ENCODE data around the gene PIP.
"Not testable (repeated sequence)": the region's sequence is repeated elsewhere in the genome, so short reads cannot be mapped to it uniquely, and the experiment has no call there.

Gene PIP

DNA sequence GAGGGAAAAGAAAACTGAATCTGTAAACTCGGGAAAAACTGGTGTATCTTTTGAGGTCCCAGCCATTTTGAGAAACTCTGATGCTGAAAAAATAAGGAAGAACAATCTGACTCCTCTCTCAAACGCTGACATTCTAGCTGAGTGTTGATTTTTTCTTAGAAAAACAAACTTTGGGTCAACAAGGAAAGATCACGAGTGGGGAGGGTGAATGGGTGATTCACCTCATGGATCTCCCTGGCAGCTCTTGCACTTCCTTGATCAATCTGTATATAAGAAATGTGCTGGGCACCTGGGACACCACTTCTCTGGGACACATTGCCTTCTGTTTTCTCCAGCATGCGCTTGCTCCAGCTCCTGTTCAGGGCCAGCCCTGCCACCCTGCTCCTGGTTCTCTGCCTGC lies at the start of gene PIP:
PIP (plus strand) TSS at position 297 of the 400 bp plus-strand sequence; CDS start at position 337, 40 bp downstream.
- DNase-seq: no peak

- no peak for DNase-seq
These were observed 46.8 kb upstream of the PIP start for GRCh38 chr7:143085109-143085508.

GRCh38 chr7:143085610-143086009 lies 46.3 kb upstream of the PIP start:
- not testable (repeated sequence) for DNase-seq

GRCh38 chr7:143088549-143089231 lies 43.2 kb upstream of the PIP start:
- not testable (repeated sequence) for DNase-seq

DNA sequence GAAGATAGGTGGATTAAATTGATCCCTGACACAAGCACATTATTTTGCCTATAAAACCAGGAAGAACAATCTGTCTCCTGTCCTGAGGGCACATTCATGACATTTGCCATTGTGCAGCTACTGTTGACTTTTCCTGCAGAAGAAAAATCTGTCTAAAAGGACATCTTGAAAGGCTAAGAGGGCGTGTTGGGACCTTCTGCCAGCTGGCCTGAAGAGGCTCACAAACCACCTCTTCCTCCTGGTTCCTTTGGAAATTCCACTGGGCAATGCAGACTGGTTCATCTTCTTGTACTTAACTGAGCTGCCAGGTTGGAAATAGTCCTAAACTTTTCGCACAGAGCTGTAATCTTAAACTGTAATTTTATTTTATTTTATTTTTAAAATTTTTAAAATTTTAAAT lies 35.7 kb upstream of the PIP start:
- no peak for DNase-seq

DNA sequence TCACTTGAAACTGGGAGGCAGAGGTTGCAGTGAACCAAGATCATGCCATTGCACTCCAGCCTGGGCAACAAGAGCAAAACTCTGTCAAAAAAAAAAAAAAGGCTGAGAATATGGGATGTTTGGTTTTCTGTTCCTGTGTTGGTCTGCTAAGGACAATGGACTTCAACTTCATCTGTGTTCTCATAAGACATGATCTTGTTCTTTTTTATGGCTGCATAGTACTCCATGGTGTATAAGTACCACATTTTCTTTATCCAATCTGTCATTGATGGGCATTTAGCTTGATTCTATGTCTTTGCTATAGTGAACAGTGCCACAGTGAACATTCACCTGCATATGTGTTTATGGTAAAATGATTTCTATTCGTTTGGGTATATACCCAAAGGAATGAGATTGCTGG lies 32.3 kb upstream of the PIP start:
- not testable (repeated sequence) for DNase-seq

DNA sequence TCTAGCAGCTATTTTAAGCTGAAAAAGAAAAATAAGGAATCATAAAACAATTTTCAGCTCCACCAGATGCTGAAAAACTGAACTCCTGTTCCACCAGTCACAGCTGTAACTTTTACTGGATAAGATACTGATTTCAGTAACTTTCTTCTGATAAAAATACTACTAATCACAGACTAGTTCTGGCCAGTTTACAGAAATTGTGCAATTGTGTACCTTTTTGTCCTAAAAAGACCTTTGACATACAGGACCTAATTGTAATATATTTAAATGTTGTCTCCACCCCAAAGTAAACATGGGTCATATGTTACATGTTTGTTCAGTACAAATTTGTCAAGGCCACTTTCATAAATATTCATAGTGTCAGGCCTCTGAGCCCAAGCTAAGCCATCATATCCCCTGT lies 27.1 kb upstream of the PIP start:
- no peak for DNase-seq

GRCh38 chr7:143108019-143108418 lies 23.9 kb upstream of the PIP start:
- not testable (repeated sequence) for DNase-seq

DNA sequence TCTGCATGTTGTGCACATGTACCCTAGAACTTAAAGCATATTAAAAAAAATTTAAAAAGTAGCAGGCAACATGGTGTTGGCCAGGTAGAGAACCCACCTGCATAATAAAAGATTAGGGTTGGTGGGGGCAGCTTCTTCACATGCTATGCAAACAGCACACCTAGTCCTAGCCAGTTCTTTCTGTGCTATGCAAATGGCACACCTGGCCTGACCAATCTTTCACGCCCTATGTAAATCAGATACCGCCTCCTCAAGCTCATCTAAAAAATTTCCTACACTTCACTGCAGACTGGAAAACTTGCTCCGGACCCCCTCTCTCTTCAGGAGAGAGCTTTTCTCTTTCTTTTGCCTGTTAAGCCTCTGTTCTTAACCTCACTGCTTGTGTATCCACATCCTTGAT lies 14.5 kb upstream of the PIP start:
- no peak for DNase-seq

DNA sequence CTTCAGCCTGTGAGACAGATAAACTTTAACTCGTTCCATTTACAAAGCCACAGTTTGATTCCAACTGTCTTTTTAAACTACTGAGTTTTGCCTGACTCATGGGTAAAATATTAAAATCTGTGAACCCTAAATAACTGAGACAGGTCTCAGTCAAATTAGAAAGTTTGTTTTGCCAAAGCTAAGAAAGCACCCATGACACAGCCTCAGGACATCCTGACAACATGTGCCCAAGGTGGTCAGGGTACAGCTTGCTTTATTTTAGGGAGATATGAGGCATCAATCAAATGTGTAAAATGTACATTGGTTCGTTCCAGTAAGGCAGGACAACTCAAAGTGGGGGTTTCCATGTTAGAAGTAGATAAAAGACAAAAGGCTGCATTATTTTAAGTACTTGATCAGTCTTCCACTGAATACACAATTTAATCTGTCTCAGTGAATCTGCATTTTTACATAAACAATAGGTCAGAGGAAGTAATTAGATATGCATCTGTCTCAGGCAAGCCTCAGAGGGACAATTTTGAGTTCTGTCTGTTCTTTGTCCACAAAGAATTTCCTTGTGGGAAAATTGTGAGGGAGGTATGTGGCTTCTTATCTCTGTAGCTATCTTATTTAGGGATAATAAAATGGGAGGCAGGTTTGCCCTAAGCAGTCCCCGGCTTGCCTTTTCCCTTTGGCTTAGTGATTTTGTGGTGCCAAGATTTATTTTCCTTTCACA lies 11.0 kb upstream of the PIP start:
- no peak for DNase-seq

DNA sequence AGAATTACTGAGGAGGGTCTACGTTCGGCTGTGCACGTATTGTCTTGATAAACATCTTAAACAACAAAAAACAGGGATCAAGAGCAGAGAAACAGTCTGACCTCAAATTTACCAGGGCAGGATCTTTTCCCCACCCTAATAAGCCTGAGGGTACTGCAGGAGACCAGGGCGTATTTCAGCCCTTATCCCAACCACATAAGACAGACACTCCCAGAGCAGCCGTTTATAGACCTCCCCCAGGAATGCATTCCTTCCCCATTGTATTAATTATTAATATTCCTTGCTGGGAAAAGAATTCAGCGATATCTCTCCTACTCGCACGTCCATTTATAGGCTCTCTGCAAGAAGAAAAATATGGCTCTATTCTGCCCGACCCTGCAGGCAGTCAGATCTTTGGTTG lies 8.6 kb upstream of the PIP start:
- not testable (repeated sequence) for DNase-seq

- no peak for DNase-seq
These were observed 5.7 kb upstream of the PIP start for GRCh38 chr7:143126146-143126545.

GRCh38 chr7:143129051-143129450 lies 2.8 kb upstream of the PIP start:
- DNase-seq: no peak

GRCh38 chr7:143129477-143129876 lies 2.4 kb upstream of the PIP start:
- DNase-seq: no peak

GRCh38 chr7:143130541-143130940 lies 1.3 kb upstream of the PIP start:
- DNase-seq: no peak

DNA sequence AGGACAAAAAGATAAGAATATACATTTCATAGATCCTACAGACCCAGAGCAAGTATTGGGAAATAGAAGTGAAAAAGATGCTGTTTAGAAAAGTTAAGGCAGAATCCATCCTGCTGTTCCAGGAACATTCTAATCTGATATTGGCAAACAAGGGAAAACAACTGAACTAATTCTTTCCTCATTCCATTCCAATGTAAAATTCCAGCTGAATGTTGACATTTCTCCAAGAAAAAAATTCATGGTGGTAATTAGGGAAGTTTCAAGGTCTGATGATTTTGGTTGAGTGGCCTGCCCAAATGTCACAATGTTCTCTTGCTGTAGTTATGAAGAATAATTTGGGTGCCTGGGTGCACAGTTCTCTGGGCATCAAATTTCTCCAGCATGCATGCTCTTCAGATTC lies 15.2 kb downstream of the PIP start:
- DNase-seq: no peak

GRCh38 chr7:143148050-143148449 lies 16.2 kb downstream of the PIP start:
- no peak for DNase-seq

DNA sequence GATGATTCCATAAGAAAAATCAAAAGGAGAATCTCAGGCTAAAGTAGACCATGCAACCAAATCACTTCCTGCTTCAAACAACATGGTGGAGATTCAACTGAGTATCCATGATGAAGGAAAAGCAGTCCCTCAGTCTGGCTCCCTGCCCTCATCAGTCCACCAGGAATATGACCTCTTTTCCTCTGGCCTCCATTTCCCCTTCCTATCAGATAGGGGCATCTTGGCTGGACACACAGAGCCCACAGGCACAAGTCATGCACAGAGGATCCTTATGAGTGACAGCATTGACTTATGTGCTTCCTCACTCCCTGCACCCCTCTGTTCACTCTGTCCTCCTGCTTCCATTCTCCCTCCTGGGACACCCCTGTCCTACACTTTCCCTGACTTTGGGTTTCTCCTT lies 16.8 kb downstream of the PIP start:
- no peak for DNase-seq

DNA sequence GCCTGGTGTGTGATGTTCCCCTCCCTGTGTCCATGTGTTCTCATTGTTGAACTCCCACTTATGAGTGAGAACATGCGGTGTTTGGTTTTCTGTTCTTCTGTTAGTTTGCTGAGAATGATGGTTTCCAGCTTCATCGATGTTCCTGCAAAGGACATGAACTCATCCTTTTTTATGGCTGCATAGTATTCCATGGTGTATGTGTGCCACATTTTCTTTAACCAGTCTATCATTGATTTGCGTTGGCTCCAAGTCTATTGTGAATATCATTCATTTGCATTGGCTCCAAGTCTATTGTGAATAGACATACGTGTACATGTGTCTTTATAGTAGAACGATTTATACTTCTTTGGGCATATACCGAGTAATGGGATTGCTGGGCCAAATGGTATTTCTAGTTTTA lies 18.8 kb downstream of the PIP start:
- DNase-seq: not testable (repeated sequence)

GRCh38 chr7:143158617-143159016 lies 26.7 kb downstream of the PIP start:
- not testable (repeated sequence) for DNase-seq

DNA sequence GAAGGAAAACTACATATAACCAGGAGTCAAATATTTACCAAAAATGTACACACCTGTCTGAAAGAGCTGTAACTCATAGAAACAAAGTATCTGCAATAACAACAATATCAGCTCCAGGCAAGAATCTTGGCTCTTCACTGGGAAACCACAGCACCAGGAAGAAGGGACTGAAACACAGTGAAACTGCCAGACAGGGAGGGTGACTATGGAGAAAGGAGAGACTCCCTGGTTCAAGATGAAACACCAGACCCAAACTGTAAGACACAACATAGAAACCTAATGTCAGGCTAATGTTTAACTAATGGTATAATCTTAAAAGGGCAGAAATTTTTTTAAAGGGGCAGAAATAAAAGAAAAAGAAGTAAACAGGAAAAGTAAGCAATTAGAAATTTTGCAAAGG lies 39.8 kb downstream of the PIP start:
- no peak for DNase-seq

DNA sequence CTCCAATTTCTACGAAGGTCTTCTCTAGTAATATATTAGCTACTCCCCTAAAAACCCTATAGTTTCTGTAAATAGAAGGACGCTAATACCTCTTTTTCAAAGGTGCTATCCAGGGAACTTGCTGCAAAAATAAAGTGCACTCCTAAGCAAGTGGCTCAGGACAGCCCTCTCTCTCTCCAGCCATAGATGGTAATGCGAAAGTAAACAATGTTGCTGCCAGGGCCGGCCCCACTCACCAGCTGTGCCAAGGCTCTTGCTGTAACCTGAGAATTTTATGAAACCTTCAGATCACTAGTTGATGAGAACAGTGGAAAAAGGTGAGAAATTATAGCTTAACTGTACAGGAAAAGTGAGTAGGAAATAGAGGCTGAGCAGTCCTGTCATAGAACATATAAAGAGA lies 40.5 kb downstream of the PIP start:
- no peak for DNase-seq

- DNase-seq: no peak
These were observed 44.3 kb downstream of the PIP start for GRCh38 chr7:143176128-143176527.

DNA sequence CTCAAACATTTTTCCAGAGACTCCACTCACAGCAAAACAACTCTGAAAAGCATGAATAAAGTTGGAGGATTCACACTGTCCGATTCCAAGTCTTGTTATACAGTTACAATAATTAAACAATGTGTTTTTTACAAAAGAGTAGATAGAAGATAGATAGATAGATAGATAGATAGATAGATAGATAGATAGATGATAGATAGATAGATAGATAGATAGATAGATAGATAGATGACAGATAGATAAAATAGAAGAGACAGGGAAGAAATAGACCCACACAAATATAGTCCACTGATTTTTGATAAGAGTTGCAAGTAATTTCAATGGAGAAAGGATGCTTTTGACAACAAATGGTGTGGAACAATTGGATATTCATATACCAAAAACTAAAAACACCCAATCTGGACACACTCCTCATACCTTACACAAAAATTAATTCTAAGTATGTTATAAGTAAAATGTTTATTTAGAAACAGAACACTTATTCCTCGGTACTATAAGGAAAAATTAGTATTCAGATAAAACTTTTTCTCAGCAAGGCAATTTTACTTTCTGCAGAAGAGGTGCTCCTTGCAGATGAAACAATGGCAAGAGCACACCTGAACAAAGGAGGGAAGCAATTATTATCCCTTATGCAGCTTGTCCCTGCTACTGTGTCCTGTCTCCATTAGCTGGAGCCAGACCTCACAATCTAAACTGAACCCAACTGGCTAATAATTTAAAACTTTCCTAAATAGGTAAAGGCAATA lies 45.7 kb downstream of the PIP start:
- DNase-seq: no peak

Measured in stimulated activated CD4-positive, alpha-beta T cell treated with anti-CD3 and anti-CD28 coated beads, Interleukin-1b, Interleukin-23, amount 100 ng/mL, for 48 hours (primary cell).